GM23248 (cell line): Measurements from ENCODE around the gene JAGN1. TPM values are rescaled to one million over a fixed set of nuclear protein-coding genes. Genes with fewer than 3 reads are reported as not detected.

Source experiments
- DNase-seq: peaks from one replicate; pipeline ENCODE4 v3.0.0-alpha.2; 2015
- H2AFZ ChIP-seq: fragments of 200-600 bp; sonication (generic); 2 replicates; pipeline ENCODE4 v1.6.1; 2016; ENCODE audit warnings: antibody characterized with exemption
- H3F3A ChIP-seq: fragments of 200-600 bp; sonication (generic); 2 replicates; pipeline ENCODE4 v1.6.1; 2016; ENCODE audit warnings: mild to moderate bottlenecking, antibody characterized with exemption, mixed run types; ENCODE audit not compliant: insufficient read depth
- H3K27ac ChIP-seq: fragments of 200-600 bp; sonication (generic); 2 replicates; pipeline ENCODE4 v1.5.1; 2016; ENCODE audit warnings: mild to moderate bottlenecking
- H3K27me3 ChIP-seq: fragments of 200-600 bp; sonication (generic); replicated peaks from 2 replicates; pipeline ENCODE4 v1.6.1; 2016; ENCODE audit warnings: mild to moderate bottlenecking; ENCODE audit not compliant: insufficient read depth
- H3K36me3 ChIP-seq: fragments of 200-600 bp; sonication (generic); 2 replicates; pipeline ENCODE4 v1.6.1; 2016; ENCODE audit warnings: low read depth, mild to moderate bottlenecking
- H3K4me1 ChIP-seq: fragments of 200-600 bp; sonication (generic); 2 replicates; pipeline ENCODE4 v1.6.1; 2016; ENCODE audit warnings: mild to moderate bottlenecking; ENCODE audit not compliant: insufficient read depth
- H3K4me2 ChIP-seq: fragments of 200-600 bp; sonication (generic); one replicate; pipeline ENCODE4 v1.6.1; 2016; ENCODE audit warnings: mild to moderate bottlenecking; ENCODE audit not compliant: unreplicated experiment
- H3K4me3 ChIP-seq: fragments of 200-600 bp; sonication (generic); 2 replicates; pipeline ENCODE4 v1.5.1; 2016; ENCODE audit warnings: mild to moderate bottlenecking
- H3K79me2 ChIP-seq: fragments of 200-600 bp; sonication (generic); 2 replicates; pipeline ENCODE4 v1.6.1; 2016; ENCODE audit warnings: mild to moderate bottlenecking; ENCODE audit not compliant: insufficient read depth
- H3K9ac ChIP-seq: fragments of 200-600 bp; sonication (generic); 2 replicates; pipeline ENCODE4 v1.6.1; 2016; ENCODE audit warnings: mild to moderate bottlenecking
- H3K9me2 ChIP-seq: fragments of 200-600 bp; sonication (generic); 2 replicates; pipeline ENCODE4 v1.6.1; 2016; ENCODE audit warnings: mixed run types, mild to moderate bottlenecking, moderate library complexity; ENCODE audit not compliant: insufficient read depth
- H3K9me3 ChIP-seq: fragments of 200-600 bp; sonication (generic); one replicate; pipeline ENCODE4 v1.6.1; 2017; ENCODE audit warnings: low read depth
- H4K20me1 ChIP-seq: fragments of 200-600 bp; sonication (generic); 2 replicates; pipeline ENCODE4 v1.6.0; 2016; ENCODE audit not compliant: insufficient read depth
- EZH2 ChIP-seq: fragments of 200-600 bp; sonication (generic); IDR thresholded peaks from 2 replicates; pipeline ENCODE4 v1.6.1; 2018; ENCODE audit warnings: antibody characterized with exemption, mild to moderate bottlenecking; ENCODE audit not compliant: insufficient read depth, poor library complexity, severe bottlenecking
- EZH2phosphoT487 ChIP-seq: fragments of 200-600 bp; sonication (generic); IDR thresholded peaks from 2 replicates; pipeline ENCODE4 v1.6.1; 2018; ENCODE audit warnings: antibody characterized with exemption, moderate library complexity, mild to moderate bottlenecking, low read depth; ENCODE audit not compliant: insufficient read depth
- whole genome bisulfite sequencing, 2 experiments: methylation state at CpG; one replicate each; pipeline ENCODE4 v1.1.6; 2015 to 2017; ENCODE audit warnings: low lambda C conversion rate in 2 of 2, low coverage in 1 of 2; ENCODE audit errors: missing lambda C conversion rate in 2 of 2; 5-methylcytosine and 5-hydroxymethylcytosine counted together
- in situ Hi-C: fragments of 300-500 bp; cut with MboI; formaldehyde crosslinking; loops from 2 replicates; pipeline ENCODE4 v1.15.0; 2020
- polyA plus RNA-seq: library from polyadenylated mRNA; unstranded; fragments of >200 nt; fragmentation: Nextera tagmentation; extraction: Ambion mirVana; gene quantifications from 2 replicates; pipeline ENCODE4 v1.2.1, GENCODE V29; 2016
- total RNA-seq: library from RNA; depleted of rRNA; stranded (reverse); fragments of >200 nt; shearing (Covaris generic); gene quantifications from 2 replicates; pipeline ENCODE4 v1.2.3, GENCODE V29; 2014

The JAGN1 gene
- total and polyA plus RNA-seq, 2 experiments from 2014 or later, result 35.7 to 45.3 TPM

DNA sequence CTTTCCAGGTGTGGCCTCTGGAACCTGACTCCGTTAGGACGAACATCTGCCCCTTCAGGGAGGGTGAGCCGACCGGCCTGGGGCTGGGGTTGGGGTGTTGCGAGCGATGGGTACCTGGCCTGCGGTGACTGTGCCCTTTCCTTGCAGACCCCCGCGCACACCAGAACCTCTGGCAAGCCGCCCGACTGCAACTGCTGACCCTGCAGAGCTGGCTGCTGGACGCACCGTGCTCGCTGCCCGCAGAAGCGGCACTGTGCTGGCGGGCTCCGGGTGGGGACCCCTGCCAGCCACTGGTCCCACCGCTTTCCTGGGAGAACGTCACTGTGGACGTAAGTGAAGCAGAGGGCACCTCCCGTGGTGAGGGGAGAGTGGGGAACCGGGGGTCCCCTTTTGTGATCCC lies 37.7 kb downstream of the JAGN1 start:
- H3K27me3 ChIP-seq, result no peaks in the 10 kb centered on the region
- in situ Hi-C loops, result no loop called here

DNA sequence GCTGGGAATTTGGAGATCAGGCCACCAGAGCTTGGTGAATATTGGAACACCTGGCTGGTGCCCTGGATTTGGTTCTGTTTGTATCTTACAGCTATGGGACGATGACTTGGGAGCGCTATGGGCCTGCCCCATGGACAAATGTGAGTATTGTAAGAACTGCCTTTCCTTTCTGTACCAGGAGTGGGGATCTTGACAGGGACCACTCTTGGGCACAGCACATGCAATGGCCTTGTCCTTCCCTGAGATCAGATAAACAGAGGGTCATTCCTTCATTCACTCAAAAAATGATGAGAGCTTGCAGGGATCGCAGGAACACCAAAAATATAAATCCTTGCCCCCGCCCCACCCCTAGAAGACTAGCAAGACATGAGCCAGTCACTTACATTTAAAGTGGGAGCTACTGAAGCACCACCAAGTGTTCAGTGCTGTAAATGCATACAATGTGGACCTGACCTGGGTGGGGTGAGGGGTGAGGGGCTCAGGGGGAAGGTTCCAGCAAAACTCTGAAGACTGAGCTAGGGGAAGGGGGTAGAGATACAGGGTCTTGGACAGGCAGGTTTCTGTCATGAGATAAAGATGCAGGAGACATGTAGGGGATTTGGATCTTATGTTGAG lies 40.5 kb downstream of the JAGN1 start:
- in situ Hi-C loops, result no loop called here
- 95 to 97% methylated on average over 4 of the region's 4 CpGs for WGBS, 2 experiments

More for the DNA sequence above, 37.7 kb downstream of the JAGN1 start:
- Histone ChIP-seq H3K4me2 (no peak overlapping the region), H4K20me1 (no peaks in the 10 kb centered on the region), H3K4me1 (no peaks in the 10 kb centered on the region), H3K27ac (no peak overlapping the region), H2AFZ (no peak overlapping the region), H3K9me2 (no peaks in the 10 kb centered on the region), H3K4me3 (no peak overlapping the region), H3K79me2 (no peaks in the 10 kb centered on the region), H3K36me3 (no peaks in the 10 kb centered on the region; the same call in 1 of the 2 replicates), H3K9me3 (no peaks in the 10 kb centered on the region), H3K9ac (no peak overlapping the region), H3F3A (no peaks in the 10 kb centered on the region)
- no peak for DNase-seq
- no peak for TF ChIP-seq EZH2
- TF ChIP-seq EZH2phosphoT487, result no peak
- 91 to 92% methylated on average over 20 to 23 of the region's 23 CpGs for WGBS, 2 experiments

DNA sequence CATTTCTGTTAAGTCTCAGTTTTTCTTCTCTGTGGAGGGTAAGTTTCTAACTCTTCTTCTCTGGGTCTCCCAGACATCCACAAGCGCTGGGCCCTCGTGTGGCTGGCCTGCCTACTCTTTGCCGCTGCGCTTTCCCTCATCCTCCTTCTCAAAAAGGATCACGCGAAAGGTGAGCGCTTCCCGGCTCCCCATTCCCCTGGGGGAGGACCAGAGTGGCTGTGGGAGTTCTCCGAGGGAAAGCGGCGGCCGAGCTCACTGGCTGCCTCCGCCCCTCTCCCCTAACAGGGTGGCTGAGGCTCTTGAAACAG lies 42.1 kb downstream of the JAGN1 start:
- no peak for TF ChIP-seq EZH2
- no peak for TF ChIP-seq EZH2phosphoT487
- Histone ChIP-seq H3K79me2 (no peaks in the 10 kb centered on the region), H3K27ac (peak overlapping the region; percentile 44; the same call in 1 of the 2 replicates), H3K4me1 (peaks cover 11% of the 10 kb centered on the region), H3K27me3 (no peaks in the 10 kb centered on the region), H3K9ac (peak overlapping the region; percentile 86), H3F3A (no peaks in the 10 kb centered on the region), H3K9me2 (no peaks in the 10 kb centered on the region), H3K9me3 (no peaks in the 10 kb centered on the region), H3K36me3 (peaks cover 5% of the 10 kb centered on the region), H2AFZ (peak overlapping the region; percentile 93), H4K20me1 (no peaks in the 10 kb centered on the region), H3K4me3 (peak overlapping the region; percentile 82), H3K4me2 (peak overlapping the region; percentile 75)
- in situ Hi-C loops, result no loop called here
- 21 to 27% methylated on average over 13 of the region's 13 CpGs for WGBS, 2 experiments
- no peak for DNase-seq

More for the DNA sequence above, 40.5 kb downstream of the JAGN1 start:
- Histone ChIP-seq H3K4me3 (no peak overlapping the region), H3K9ac (no peak overlapping the region), H4K20me1 (no peaks in the 10 kb centered on the region), H3F3A (no peaks in the 10 kb centered on the region), H3K79me2 (no peaks in the 10 kb centered on the region), H3K4me2 (no peak overlapping the region), H3K9me2 (no peaks in the 10 kb centered on the region), H3K27me3 (no peaks in the 10 kb centered on the region), H3K4me1 (peaks cover 11% of the 10 kb centered on the region), H3K9me3 (no peaks in the 10 kb centered on the region), H2AFZ (no peak overlapping the region), H3K27ac (no peak overlapping the region), H3K36me3 (peaks cover 1% of the 10 kb centered on the region)
- DNase-seq, result peak; percentile 27
- TF ChIP-seq EZH2phosphoT487 (no peak), EZH2 (no peak)

DNA sequence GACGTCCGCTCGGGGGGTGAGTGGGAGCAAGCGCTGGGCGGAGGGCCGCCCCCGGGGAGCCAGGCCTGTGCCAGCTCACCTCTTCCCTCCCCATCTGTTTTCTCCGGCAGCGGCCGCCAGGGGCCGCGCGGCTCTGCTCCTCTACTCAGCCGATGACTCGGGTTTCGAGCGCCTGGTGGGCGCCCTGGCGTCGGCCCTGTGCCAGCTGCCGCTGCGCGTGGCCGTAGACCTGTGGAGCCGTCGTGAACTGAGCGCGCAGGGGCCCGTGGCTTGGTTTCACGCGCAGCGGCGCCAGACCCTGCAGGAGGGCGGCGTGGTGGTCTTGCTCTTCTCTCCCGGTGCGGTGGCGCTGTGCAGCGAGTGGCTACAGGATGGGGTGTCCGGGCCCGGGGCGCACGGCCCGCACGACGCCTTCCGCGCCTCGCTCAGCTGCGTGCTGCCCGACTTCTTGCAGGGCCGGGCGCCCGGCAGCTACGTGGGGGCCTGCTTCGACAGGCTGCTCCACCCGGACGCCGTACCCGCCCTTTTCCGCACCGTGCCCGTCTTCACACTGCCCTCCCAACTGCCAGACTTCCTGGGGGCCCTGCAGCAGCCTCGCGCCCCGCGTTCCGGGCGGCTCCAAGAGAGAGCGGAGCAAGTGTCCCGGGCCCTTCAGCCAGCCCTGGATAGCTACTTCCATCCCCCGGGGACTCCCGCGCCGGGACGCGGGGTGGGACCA lies 42.6 kb downstream of the JAGN1 start:
- in situ Hi-C loops, result no loop called here

More for the DNA sequence above, 42.6 kb downstream of the JAGN1 start:
- TF ChIP-seq EZH2phosphoT487 (no peak), EZH2 (no peak)
- no peaks in the 10 kb centered on the region for H3F3A ChIP-seq
- H4K20me1 ChIP-seq, result no peaks in the 10 kb centered on the region
- H3K79me2 ChIP-seq, result no peaks in the 10 kb centered on the region
- H3K9me3 ChIP-seq, result no peaks in the 10 kb centered on the region
- H3K36me3 ChIP-seq, result peaks cover 5% of the 10 kb centered on the region
- H3K9ac ChIP-seq, result peak overlapping the region; percentile 86
- peak overlapping the region; percentile 82 for H3K4me3 ChIP-seq
- no peaks in the 10 kb centered on the region for H3K9me2 ChIP-seq
- DNase-seq, result peak; percentile 91
- H2AFZ ChIP-seq, result peak overlapping the region; percentile 93
- H3K4me2 ChIP-seq, result peak overlapping the region; percentile 75
- peak overlapping the region; percentile 44; the same call in 1 of the 2 replicates for H3K27ac ChIP-seq
- peaks cover 11% of the 10 kb centered on the region for H3K4me1 ChIP-seq
- WGBS, 2 experiments, result 1 to 2% methylated on average over 59 of the region's 77 CpGs
- H3K27me3 ChIP-seq, result no peaks in the 10 kb centered on the region
